ENCODE data around the gene LPIN1. TPM values are rescaled to one million over a fixed set of nuclear protein-coding genes. Genes with fewer than 3 reads are reported as not detected.

The LPIN1 gene
- total and polyA plus RNA-seq, 2 of the 13 experiments (the other 11 are each of a cell fraction or from before 2014, with no cell fraction given): 9.7 to 19.4 TPM

- no peak for ATAC-seq
- no peaks in the 10 kb centered on the region for H3K9me3 ChIP-seq (ENCODE audit: low read length)
- peaks cover 1 to 12% of the 10 kb centered on the region in 2 experiments; a peak in 2 of 5 replicates for H3K27me3 ChIP-seq (ENCODE audit: control insufficient read depth in 1 of 2, insufficient read depth in 2 of 2, low read length in 2 of 2)
- no peak for FAIRE-seq
- no peak overlapping the region for H3K4me2 ChIP-seq (ENCODE audit: low read depth, low read length)
- H3K36me3 ChIP-seq (replicated peaks in 1 of 2; ENCODE audit: control insufficient read depth in 1 of 2, insufficient read depth in 2 of 2, low read length in 2 of 2): no peaks in the 10 kb centered on the region
- intact Hi-C loops (cut with micrococcal nuclease; ENCODE audit: unreplicated experiment) (no loop called here), in situ Hi-C loops (cut with HindIII; ENCODE audit: extremely low pct_ligation_motif_present, low pct_unique_long_range_greater_than_20kb) (no loop called here)
- no peaks in the 10 kb centered on the region for H3K79me2 ChIP-seq (ENCODE audit: insufficient read depth, low read length)
- peaks cover 13% of the 10 kb centered on the region for H3K4me1 ChIP-seq (ENCODE audit: insufficient read depth, low read length)
- CTCF ChIA-PET (ENCODE audit: low intra/inter-chr PET ratio, low total read pairs): no interaction called here
- H4K20me1 ChIP-seq (ENCODE audit: insufficient read depth, low read length): no peaks in the 10 kb centered on the region
- no peak overlapping the region for H2AFZ ChIP-seq (ENCODE audit: low read length)
- no peak overlapping the region for H3K4me3 ChIP-seq (replicated peaks in 1 of 3; ENCODE audit: insufficient read depth in 1 of 3, low read depth in 2 of 3, low read length in 3 of 3)
- H3K9ac ChIP-seq (ENCODE audit: insufficient read depth, low read depth, low read length): no peak overlapping the region
- 0% methylated on average over 2 of the region's 2 CpGs for WGBS (ENCODE audit: low lambda C conversion rate)
- no peak for DNase-seq (ENCODE audit: low spot score)
- no TSS peak for BruUV-seq (replicated peaks)
- POLR2A ChIA-PET: interaction anchor here (1.0 kb wide), 1 partner anchor 13 kb away, joined by 3 read pairs; no protein-coding TSS in a partner anchor
- no peak overlapping the region for H3K27ac ChIP-seq (ENCODE audit: extremely low read length, insufficient read depth, low read length)
- no peak for TF ChIP-seq ESRRA (CRISPR knock-in tag; IDR thresholded peaks at IDR 0.05; ENCODE audit: low read depth)
- TF ChIP-seq ZNF800 (CRISPR knock-in tag; IDR thresholded peaks at IDR 0.05): no peak
- TF ChIP-seq RXRA (CRISPR knock-in tag; IDR thresholded peaks at IDR 0.05): no peak
- TF ChIP-seq ZNF530 (CRISPR knock-in tag; IDR thresholded peaks at IDR 0.05; ENCODE audit: low read depth): no peak
- no peak for TF ChIP-seq SP140L (CRISPR knock-in tag; IDR thresholded peaks at IDR 0.05; ENCODE audit: borderline replicate concordance)
- TF ChIP-seq ATF5 (CRISPR knock-in tag; IDR thresholded peaks at IDR 0.05; ENCODE audit: low read depth): no peak
- no peak for TF ChIP-seq ZSCAN5A (CRISPR knock-in tag; IDR thresholded peaks at IDR 0.05; ENCODE audit: borderline replicate concordance)
- TF ChIP-seq RERE (CRISPR knock-in tag; IDR thresholded peaks at IDR 0.05; ENCODE audit: low read depth): no peak
- no peak for TF ChIP-seq THAP11 (CRISPR knock-in tag; IDR thresholded peaks at IDR 0.05)
- no peak for TF ChIP-seq SOX5 (CRISPR knock-in tag; IDR thresholded peaks at IDR 0.05; ENCODE audit: borderline replicate concordance)
- TF ChIP-seq ZNF232 (CRISPR knock-in tag; IDR thresholded peaks at IDR 0.05; ENCODE audit: borderline replicate concordance): no peak
- TF ChIP-seq SMARCE1 (IDR thresholded peaks at IDR 0.05; ENCODE audit: borderline replicate concordance): no peak
- TF ChIP-seq PBX2 (CRISPR knock-in tag; IDR thresholded peaks at IDR 0.05): no peak
Observed at GRCh38 chr2:11842336-11842735, 95.9 kb downstream of the LPIN1 start.
